Nephron progenitor cell (in vitro differentiated cells): ENCODE measurements around the gene MKRN1.

Experiments used
- DNase-seq: peaks from one replicate; pipeline ENCODE4 v3.0.0; 2021
- H3K27ac Mint-ChIP-seq: 2 replicates; pipeline ENCODE4 v1.8.0; 2021; ENCODE audit warnings: mild to moderate bottlenecking, moderate library complexity, mixed read lengths
- H3K27me3 Mint-ChIP-seq: 2 replicates; pipeline ENCODE4 v1.8.0; 2021; ENCODE audit warnings: mild to moderate bottlenecking, low read depth, mixed read lengths; ENCODE audit not compliant: poor library complexity
- H3K36me3 Mint-ChIP-seq: 2 replicates; pipeline ENCODE4 v1.8.0; 2021; ENCODE audit warnings: low read depth, mixed read lengths
- H3K4me1 Mint-ChIP-seq: 2 replicates; pipeline ENCODE4 v1.8.0; 2021; ENCODE audit warnings: mixed read lengths
- H3K4me3 Mint-ChIP-seq: 2 replicates; pipeline ENCODE4 v1.8.0; 2021; ENCODE audit warnings: mild to moderate bottlenecking, moderate library complexity, mixed read lengths
- H3K9me3 Mint-ChIP-seq: 2 replicates; pipeline ENCODE4 v1.8.0; 2021; ENCODE audit warnings: mild to moderate bottlenecking, moderate library complexity, mixed read lengths
- CTCF ChIP-seq: fragments of 200-600 bp; sonication (generic); IDR thresholded peaks from 2 replicates; pipeline ENCODE4 v1.5.0; 2021; ENCODE audit warnings: antibody characterized with exemption

The MKRN1 gene

GRCh38 chr7:140439359-140439758 is 39.9 kb downstream of the MKRN1 start:
- H3K4me3 Mint-ChIP-seq: no peak overlapping the region
- H3K9me3 Mint-ChIP-seq: no peaks in the 10 kb centered on the region
- H3K27ac Mint-ChIP-seq: no peak overlapping the region
- H3K27me3 Mint-ChIP-seq: no peaks in the 10 kb centered on the region
- no peak for TF ChIP-seq CTCF
- DNase-seq: no peak
- no peaks in the 10 kb centered on the region for H3K4me1 Mint-ChIP-seq
- no peaks in the 10 kb centered on the region for H3K36me3 Mint-ChIP-seq

- H3K4me3 Mint-ChIP-seq: no peak overlapping the region
- TF ChIP-seq CTCF: no peak
- H3K27me3 Mint-ChIP-seq: no peaks in the 10 kb centered on the region
- H3K4me1 Mint-ChIP-seq: no peaks in the 10 kb centered on the region
- peaks cover 3% of the 10 kb centered on the region for H3K9me3 Mint-ChIP-seq
- no peaks in the 10 kb centered on the region for H3K36me3 Mint-ChIP-seq
- DNase-seq: no peak
- H3K27ac Mint-ChIP-seq: no peak overlapping the region
Measured at GRCh38 chr7:140435252-140435895, 43.9 kb downstream of the MKRN1 start.

- DNase-seq: no peak
- TF ChIP-seq CTCF: no peak
- H3K27ac Mint-ChIP-seq: peak overlapping the region; percentile 14
- no peaks in the 10 kb centered on the region for H3K36me3 Mint-ChIP-seq
- H3K27me3 Mint-ChIP-seq: no peaks in the 10 kb centered on the region
- peaks cover 3% of the 10 kb centered on the region for H3K9me3 Mint-ChIP-seq
- H3K4me3 Mint-ChIP-seq: no peak overlapping the region
- H3K4me1 Mint-ChIP-seq: no peaks in the 10 kb centered on the region
Measured at GRCh38 chr7:140433396-140433795, 45.9 kb downstream of the MKRN1 start.

GRCh38 chr7:140426130-140426529 is 53.2 kb downstream of the MKRN1 start:
- H3K9me3 Mint-ChIP-seq: peaks cover 3% of the 10 kb centered on the region
- no peak for TF ChIP-seq CTCF
- H3K27ac Mint-ChIP-seq: no peak overlapping the region
- DNase-seq: no peak
- H3K4me3 Mint-ChIP-seq: no peak overlapping the region
- H3K27me3 Mint-ChIP-seq: no peaks in the 10 kb centered on the region
- peaks cover 5% of the 10 kb centered on the region for H3K4me1 Mint-ChIP-seq
- no peaks in the 10 kb centered on the region for H3K36me3 Mint-ChIP-seq

- Mint-ChIP-seq H3K27me3 (no peaks in the 10 kb centered on the region), H3K27ac (no peak overlapping the region), H3K4me1 (peaks cover 5% of the 10 kb centered on the region), H3K4me3 (no peak overlapping the region), H3K36me3 (no peaks in the 10 kb centered on the region), H3K9me3 (peaks cover 2% of the 10 kb centered on the region)
- DNase-seq: no peak
- TF ChIP-seq CTCF: no peak
Measured at GRCh38 chr7:140425718-140426117, 53.6 kb downstream of the MKRN1 start.

- DNase-seq: no peak
- Mint-ChIP-seq H3K4me3 (no peak overlapping the region), H3K27ac (no peak overlapping the region)
Measured at GRCh38 chr7:140423501-140423900, 55.8 kb downstream of the MKRN1 start.

More at GRCh38 chr7:140423501-140423900, 55.8 kb downstream of the MKRN1 start:
- TF ChIP-seq CTCF: no peak
- H3K4me1 Mint-ChIP-seq: peaks cover 5% of the 10 kb centered on the region
- H3K36me3 Mint-ChIP-seq: no peaks in the 10 kb centered on the region
- no peaks in the 10 kb centered on the region for H3K9me3 Mint-ChIP-seq
- no peaks in the 10 kb centered on the region for H3K27me3 Mint-ChIP-seq
